LNCaP clone FGC (cell line): ENCODE results near the gene TSPOAP1.

ENCODE experiments used
- DNase-seq: peaks from one replicate; pipeline ENCODE4 v3.0.0-alpha.2; 2011; ENCODE audit warnings: low read depth
- H3K4me3 ChIP-seq: 2 replicates; pipeline ENCODE4 v1.5.1; 2011; ENCODE audit warnings: mild to moderate bottlenecking, low read depth, low read length, control low read depth
- CTCF ChIP-seq: IDR thresholded peaks from 2 replicates; pipeline ENCODE4 v1.5.1; 2012; ENCODE audit warnings: mild to moderate bottlenecking; ENCODE audit not compliant: control insufficient read depth, insufficient read depth; ENCODE audit errors: extremely low read depth

TSPOAP1 gene

GRCh38 chr17:58360296-58361063 lies 31.9 kb upstream of the TSPOAP1 start:
- H3K4me3 ChIP-seq: no peak overlapping the region
- TF ChIP-seq CTCF: no peak
- DNase-seq: no peak

GRCh38 chr17:58358408-58359172 lies 30.0 kb upstream of the TSPOAP1 start:
- TF ChIP-seq CTCF: no peak
- no peak for DNase-seq
- no peak overlapping the region for H3K4me3 ChIP-seq

GRCh38 chr17:58357312-58358297 lies 29.0 kb upstream of the TSPOAP1 start:
- DNase-seq: no peak
- TF ChIP-seq CTCF: no peak
- no peak overlapping the region for H3K4me3 ChIP-seq

- no peak for TF ChIP-seq CTCF
- H3K4me3 ChIP-seq: no peak overlapping the region
- DNase-seq: no peak
Observed at GRCh38 chr17:58356231-58356630, 27.6 kb upstream of the TSPOAP1 start.

- TF ChIP-seq CTCF: no peak
- no peak overlapping the region for H3K4me3 ChIP-seq
- DNase-seq: no peak
Observed at GRCh38 chr17:58354541-58355216, 26.1 kb upstream of the TSPOAP1 start.

- DNase-seq: no peak
- peak overlapping the region; percentile 100 for H3K4me3 ChIP-seq
- no peak for TF ChIP-seq CTCF
Observed at GRCh38 chr17:58353389-58353825, 24.8 kb upstream of the TSPOAP1 start.
